ENCODE results near the gene DCST1. TPM values are rescaled to one million over a fixed set of nuclear protein-coding genes. Genes with fewer than 3 reads are reported as not detected.

Gene DCST1
- total RNA-seq, 1 experiment from 2014 or later, result 0.15 TPM

DNA sequence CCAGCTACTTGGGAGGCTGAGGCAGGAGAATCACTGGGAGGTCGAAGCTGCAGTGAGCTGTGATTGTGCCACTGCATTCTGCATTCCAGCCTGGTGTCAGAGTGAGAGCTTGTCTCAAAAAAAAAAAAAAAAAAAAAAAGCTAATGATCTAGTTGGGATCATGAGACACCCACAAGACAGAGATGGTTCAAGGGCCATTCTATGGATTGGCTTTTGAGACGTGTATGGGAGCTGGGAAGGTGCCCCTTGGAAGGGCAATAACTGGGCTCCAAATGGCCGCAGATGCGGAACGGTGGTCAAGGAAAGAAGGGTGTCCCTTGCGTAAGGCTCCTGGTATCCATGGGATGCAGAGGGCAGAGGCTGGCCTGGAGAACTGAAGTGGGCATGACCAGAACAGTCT lies 10.7 kb downstream of the DCST1 start:
- CTCF ChIA-PET, result interaction anchor here (0.6 to 5.6 kb wide), 42 partner anchors 8 to 1354 kb away, joined by 3 to 137 read pairs (median 6); partner anchors contain the start of genes DCST1, DCST2, EFNA3 and EFNA4
- Mint-ChIP-seq H3K9me3 (no peaks in the 10 kb centered on the region), H3K4me1 (peaks cover 28% of the 10 kb centered on the region), H3K27ac (no peak overlapping the region), H3K27me3 (ENCODE audit: low read depth) (no peaks in the 10 kb centered on the region; the same call in none of the 2 replicates), H3K36me3 (no peaks in the 10 kb centered on the region), H3K4me3 (no peak overlapping the region)
- ATAC-seq (no peak), DNase-seq (ENCODE audit: low spot score) (no peak)
- TF ChIP-seq MXD4 (CRISPR knock-in tag; IDR thresholded peaks at IDR 0.05; ENCODE audit: borderline replicate concordance) (no peak), ZNF671 (CRISPR knock-in tag; IDR thresholded peaks at IDR 0.05) (no peak), GRHL2 (CRISPR knock-in tag; IDR thresholded peaks at IDR 0.05; ENCODE audit: insufficient replicate concordance, severe bottlenecking) (no peak), ATF2 (CRISPR knock-in tag; IDR thresholded peaks at IDR 0.05; ENCODE audit: borderline replicate concordance, low read depth) (no peak), JAZF1 (CRISPR knock-in tag; IDR thresholded peaks at IDR 0.05) (no peak)
- TF ChIP-seq, protein P1, sequence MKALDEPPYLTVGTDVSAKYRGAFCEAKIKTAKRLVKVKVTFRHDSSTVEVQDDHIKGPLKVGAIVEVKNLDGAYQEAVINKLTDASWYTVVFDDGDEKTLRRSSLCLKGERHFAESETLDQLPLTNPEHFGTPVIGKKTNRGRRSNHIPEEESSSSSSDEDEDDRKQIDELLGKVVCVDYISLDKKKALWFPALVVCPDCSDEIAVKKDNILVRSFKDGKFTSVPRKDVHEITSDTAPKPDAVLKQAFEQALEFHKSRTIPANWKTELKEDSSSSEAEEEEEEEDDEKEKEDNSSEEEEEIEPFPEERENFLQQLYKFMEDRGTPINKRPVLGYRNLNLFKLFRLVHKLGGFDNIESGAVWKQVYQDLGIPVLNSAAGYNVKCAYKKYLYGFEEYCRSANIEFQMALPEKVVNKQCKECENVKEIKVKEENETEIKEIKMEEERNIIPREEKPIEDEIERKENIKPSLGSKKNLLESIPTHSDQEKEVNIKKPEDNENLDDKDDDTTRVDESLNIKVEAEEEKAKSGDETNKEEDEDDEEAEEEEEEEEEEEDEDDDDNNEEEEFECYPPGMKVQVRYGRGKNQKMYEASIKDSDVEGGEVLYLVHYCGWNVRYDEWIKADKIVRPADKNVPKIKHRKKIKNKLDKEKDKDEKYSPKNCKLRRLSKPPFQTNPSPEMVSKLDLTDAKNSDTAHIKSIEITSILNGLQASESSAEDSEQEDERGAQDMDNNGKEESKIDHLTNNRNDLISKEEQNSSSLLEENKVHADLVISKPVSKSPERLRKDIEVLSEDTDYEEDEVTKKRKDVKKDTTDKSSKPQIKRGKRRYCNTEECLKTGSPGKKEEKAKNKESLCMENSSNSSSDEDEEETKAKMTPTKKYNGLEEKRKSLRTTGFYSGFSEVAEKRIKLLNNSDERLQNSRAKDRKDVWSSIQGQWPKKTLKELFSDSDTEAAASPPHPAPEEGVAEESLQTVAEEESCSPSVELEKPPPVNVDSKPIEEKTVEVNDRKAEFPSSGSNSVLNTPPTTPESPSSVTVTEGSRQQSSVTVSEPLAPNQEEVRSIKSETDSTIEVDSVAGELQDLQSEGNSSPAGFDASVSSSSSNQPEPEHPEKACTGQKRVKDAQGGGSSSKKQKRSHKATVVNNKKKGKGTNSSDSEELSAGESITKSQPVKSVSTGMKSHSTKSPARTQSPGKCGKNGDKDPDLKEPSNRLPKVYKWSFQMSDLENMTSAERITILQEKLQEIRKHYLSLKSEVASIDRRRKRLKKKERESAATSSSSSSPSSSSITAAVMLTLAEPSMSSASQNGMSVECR (CRISPR knock-in tag; IDR thresholded peaks at IDR 0.05; ENCODE audit: borderline replicate concordance), result no peak
- TF ChIP-seq, protein P2, sequence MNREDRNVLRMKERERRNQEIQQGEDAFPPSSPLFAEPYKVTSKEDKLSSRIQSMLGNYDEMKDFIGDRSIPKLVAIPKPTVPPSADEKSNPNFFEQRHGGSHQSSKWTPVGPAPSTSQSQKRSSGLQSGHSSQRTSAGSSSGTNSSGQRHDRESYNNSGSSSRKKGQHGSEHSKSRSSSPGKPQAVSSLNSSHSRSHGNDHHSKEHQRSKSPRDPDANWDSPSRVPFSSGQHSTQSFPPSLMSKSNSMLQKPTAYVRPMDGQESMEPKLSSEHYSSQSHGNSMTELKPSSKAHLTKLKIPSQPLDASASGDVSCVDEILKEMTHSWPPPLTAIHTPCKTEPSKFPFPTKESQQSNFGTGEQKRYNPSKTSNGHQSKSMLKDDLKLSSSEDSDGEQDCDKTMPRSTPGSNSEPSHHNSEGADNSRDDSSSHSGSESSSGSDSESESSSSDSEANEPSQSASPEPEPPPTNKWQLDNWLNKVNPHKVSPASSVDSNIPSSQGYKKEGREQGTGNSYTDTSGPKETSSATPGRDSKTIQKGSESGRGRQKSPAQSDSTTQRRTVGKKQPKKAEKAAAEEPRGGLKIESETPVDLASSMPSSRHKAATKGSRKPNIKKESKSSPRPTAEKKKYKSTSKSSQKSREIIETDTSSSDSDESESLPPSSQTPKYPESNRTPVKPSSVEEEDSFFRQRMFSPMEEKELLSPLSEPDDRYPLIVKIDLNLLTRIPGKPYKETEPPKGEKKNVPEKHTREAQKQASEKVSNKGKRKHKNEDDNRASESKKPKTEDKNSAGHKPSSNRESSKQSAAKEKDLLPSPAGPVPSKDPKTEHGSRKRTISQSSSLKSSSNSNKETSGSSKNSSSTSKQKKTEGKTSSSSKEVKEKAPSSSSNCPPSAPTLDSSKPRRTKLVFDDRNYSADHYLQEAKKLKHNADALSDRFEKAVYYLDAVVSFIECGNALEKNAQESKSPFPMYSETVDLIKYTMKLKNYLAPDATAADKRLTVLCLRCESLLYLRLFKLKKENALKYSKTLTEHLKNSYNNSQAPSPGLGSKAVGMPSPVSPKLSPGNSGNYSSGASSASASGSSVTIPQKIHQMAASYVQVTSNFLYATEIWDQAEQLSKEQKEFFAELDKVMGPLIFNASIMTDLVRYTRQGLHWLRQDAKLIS (CRISPR knock-in tag; IDR thresholded peaks at IDR 0.05; ENCODE audit: borderline replicate concordance), result no peak
- TF ChIP-seq, protein P3, sequence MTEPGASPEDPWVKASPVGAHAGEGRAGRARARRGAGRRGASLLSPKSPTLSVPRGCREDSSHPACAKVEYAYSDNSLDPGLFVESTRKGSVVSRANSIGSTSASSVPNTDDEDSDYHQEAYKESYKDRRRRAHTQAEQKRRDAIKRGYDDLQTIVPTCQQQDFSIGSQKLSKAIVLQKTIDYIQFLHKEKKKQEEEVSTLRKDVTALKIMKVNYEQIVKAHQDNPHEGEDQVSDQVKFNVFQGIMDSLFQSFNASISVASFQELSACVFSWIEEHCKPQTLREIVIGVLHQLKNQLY (CRISPR knock-in tag; IDR thresholded peaks at IDR 0.05), result no peak
- TF ChIP-seq, protein P4, sequence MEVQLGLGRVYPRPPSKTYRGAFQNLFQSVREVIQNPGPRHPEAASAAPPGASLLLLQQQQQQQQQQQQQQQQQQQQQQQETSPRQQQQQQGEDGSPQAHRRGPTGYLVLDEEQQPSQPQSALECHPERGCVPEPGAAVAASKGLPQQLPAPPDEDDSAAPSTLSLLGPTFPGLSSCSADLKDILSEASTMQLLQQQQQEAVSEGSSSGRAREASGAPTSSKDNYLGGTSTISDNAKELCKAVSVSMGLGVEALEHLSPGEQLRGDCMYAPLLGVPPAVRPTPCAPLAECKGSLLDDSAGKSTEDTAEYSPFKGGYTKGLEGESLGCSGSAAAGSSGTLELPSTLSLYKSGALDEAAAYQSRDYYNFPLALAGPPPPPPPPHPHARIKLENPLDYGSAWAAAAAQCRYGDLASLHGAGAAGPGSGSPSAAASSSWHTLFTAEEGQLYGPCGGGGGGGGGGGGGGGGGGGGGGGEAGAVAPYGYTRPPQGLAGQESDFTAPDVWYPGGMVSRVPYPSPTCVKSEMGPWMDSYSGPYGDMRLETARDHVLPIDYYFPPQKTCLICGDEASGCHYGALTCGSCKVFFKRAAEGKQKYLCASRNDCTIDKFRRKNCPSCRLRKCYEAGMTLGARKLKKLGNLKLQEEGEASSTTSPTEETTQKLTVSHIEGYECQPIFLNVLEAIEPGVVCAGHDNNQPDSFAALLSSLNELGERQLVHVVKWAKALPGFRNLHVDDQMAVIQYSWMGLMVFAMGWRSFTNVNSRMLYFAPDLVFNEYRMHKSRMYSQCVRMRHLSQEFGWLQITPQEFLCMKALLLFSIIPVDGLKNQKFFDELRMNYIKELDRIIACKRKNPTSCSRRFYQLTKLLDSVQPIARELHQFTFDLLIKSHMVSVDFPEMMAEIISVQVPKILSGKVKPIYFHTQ (CRISPR knock-in tag; IDR thresholded peaks at IDR 0.05), result no peak
- TF ChIP-seq, protein P5, sequence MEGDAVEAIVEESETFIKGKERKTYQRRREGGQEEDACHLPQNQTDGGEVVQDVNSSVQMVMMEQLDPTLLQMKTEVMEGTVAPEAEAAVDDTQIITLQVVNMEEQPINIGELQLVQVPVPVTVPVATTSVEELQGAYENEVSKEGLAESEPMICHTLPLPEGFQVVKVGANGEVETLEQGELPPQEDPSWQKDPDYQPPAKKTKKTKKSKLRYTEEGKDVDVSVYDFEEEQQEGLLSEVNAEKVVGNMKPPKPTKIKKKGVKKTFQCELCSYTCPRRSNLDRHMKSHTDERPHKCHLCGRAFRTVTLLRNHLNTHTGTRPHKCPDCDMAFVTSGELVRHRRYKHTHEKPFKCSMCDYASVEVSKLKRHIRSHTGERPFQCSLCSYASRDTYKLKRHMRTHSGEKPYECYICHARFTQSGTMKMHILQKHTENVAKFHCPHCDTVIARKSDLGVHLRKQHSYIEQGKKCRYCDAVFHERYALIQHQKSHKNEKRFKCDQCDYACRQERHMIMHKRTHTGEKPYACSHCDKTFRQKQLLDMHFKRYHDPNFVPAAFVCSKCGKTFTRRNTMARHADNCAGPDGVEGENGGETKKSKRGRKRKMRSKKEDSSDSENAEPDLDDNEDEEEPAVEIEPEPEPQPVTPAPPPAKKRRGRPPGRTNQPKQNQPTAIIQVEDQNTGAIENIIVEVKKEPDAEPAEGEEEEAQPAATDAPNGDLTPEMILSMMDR (IDR thresholded peaks at IDR 0.05), result no peak
- POLR2A ChIA-PET, result interaction anchor here (0.6 to 1.4 kb wide), 10 partner anchors 13 to 306 kb away, joined by 3 to 5 read pairs (median 4); partner anchors contain the start of gene SHC1
